Endothelial cell of umbilical vein (primary cell): ENCODE measurements around the gene GRM4. TPM values are rescaled to one million over a fixed set of nuclear protein-coding genes. Genes with fewer than 3 reads are reported as not detected.

ENCODE experiments used
- BruUV-seq: library from RNA; stranded (reverse); fragments of 400-500 nt; replicated peaks from 2 replicates; lab custom pipeline; 2021; lab: Mats Ljungman, UMichigan
- CTCF ChIA-PET: fragments of 300-600, 350-600 bp; sonication (Branson Sonifier 250); formaldehyde crosslinking; loops from one replicate; lab custom pipeline; 2021; ENCODE audit warnings: antibody characterized with exemption, inconsistent platforms; lab: Charles Lee
- POLR2A ChIA-PET: fragments of 300-600, 350-600 bp; sonication (Branson Sonifier 250); formaldehyde crosslinking; loops from one replicate; lab custom pipeline; 2021; ENCODE audit warnings: antibody characterized with exemption, inconsistent platforms; lab: Charles Lee
- DNase-seq: peaks from one replicate; pipeline ENCODE4 v3.0.0-alpha.2; 2011; ENCODE audit warnings: low read depth, low spot score
- FAIRE-seq: peaks from 2 replicates; lab custom pipeline; 2011; peaks lifted over from hg19 to GRCh38; lab: Jason Lieb, UNC
- H2AFZ ChIP-seq: 2 replicates; pipeline ENCODE4 v1.6.0; 2012; ENCODE audit warnings: low read depth, low read length, control low read depth, inconsistent platforms
- H3K27ac ChIP-seq: 2 replicates; pipeline ENCODE4 v1.5.1; 2011; ENCODE audit warnings: low read depth, mild to moderate bottlenecking, control low read depth, low read length, moderate library complexity; ENCODE audit not compliant: insufficient read depth
- H3K27me3 ChIP-seq, 2 experiments: 2 replicates each; pipeline versions ENCODE4 v1.6.0 to v1.6.1; 2011; ENCODE audit warnings: low read length in 2 of 2, mixed read lengths in 1 of 2; ENCODE audit not compliant: control insufficient read depth in 2 of 2, insufficient read depth in 2 of 2
- H3K36me3 ChIP-seq, 2 experiments: 2 replicates in 1 of 2; 3 replicates in 1 of 2; pipeline ENCODE4 v1.5.1; 2011; ENCODE audit warnings: low read length in 2 of 2, mild to moderate bottlenecking in 1 of 2, moderate library complexity in 1 of 2; ENCODE audit not compliant: control insufficient read depth in 2 of 2, insufficient read depth in 2 of 2; ENCODE audit errors: extremely low read depth in 1 of 2
- H3K4me1 ChIP-seq: 3 replicates; pipeline ENCODE4 v1.5.1; 2011; ENCODE audit warnings: mild to moderate bottlenecking, low read length; ENCODE audit not compliant: control insufficient read depth, insufficient read depth; ENCODE audit errors: extremely low read depth
- H3K4me2 ChIP-seq: 2 replicates; pipeline ENCODE4 v1.6.1; 2011; ENCODE audit warnings: low read length, control low read depth, mixed read lengths; ENCODE audit not compliant: insufficient read depth
- H3K4me3 ChIP-seq, 3 experiments: fragments of 200-600 bp in 1 of 3; sonication (generic), shearing (Covaris generic) in 1 of 3; replicated peaks in 1 of 3; 2 replicates each; pipeline ENCODE4 v1.5.1; 2011 to 2016; ENCODE audit warnings: control low read depth in 3 of 3, low read length in 3 of 3, mild to moderate bottlenecking in 2 of 3, inconsistent platforms in 1 of 3, low read depth in 1 of 3, moderate library complexity in 1 of 3; ENCODE audit not compliant: insufficient read depth in 1 of 3
- H3K79me2 ChIP-seq: 2 replicates; pipeline ENCODE4 v1.6.0; 2012; ENCODE audit warnings: low read length, inconsistent platforms; ENCODE audit not compliant: control insufficient read depth, insufficient read depth
- H3K9ac ChIP-seq: replicated peaks from 2 replicates; pipeline ENCODE3; 2011; ENCODE audit warnings: low read length, control low read depth; ENCODE audit not compliant: insufficient read depth; ENCODE audit errors: extremely low read depth
- H3K9me1 ChIP-seq: replicated peaks from 3 replicates; pipeline ENCODE4 v1.6.0; 2011; ENCODE audit warnings: mild to moderate bottlenecking, low read length; ENCODE audit not compliant: control insufficient read depth, insufficient read depth; ENCODE audit errors: extremely low read depth
- H3K9me3 ChIP-seq: replicated peaks from 2 replicates; pipeline ENCODE4 v1.5.1; 2012; ENCODE audit warnings: low read length, inconsistent platforms; ENCODE audit not compliant: control insufficient read depth, insufficient read depth
- H4K20me1 ChIP-seq: replicated peaks from 2 replicates; pipeline ENCODE3; 2011; ENCODE audit warnings: mild to moderate bottlenecking, low read length; ENCODE audit not compliant: control insufficient read depth, insufficient read depth; ENCODE audit errors: extremely low read depth
- EZH2 ChIP-seq: IDR thresholded peaks from 2 replicates; pipeline ENCODE4 v1.6.1; 2012; ENCODE audit warnings: borderline replicate concordance, low read depth, mild to moderate bottlenecking, moderate library complexity, low read length, inconsistent platforms; ENCODE audit not compliant: severe bottlenecking
- FOS ChIP-seq: IDR thresholded peaks from 2 replicates; pipeline ENCODE4 v1.6.1; 2011; ENCODE audit warnings: mild to moderate bottlenecking, low read length, moderate library complexity, borderline replicate concordance; ENCODE audit not compliant: insufficient read depth
- GATA2 ChIP-seq: IDR thresholded peaks from 2 replicates; pipeline ENCODE4 v1.7.0; 2011; ENCODE audit warnings: low read depth, mild to moderate bottlenecking, moderate library complexity, mixed read lengths, low read length; ENCODE audit not compliant: insufficient read length, insufficient read depth
- JUN ChIP-seq: IDR thresholded peaks from 2 replicates; pipeline ENCODE4 v1.6.1; 2011; ENCODE audit warnings: borderline replicate concordance, low read depth; ENCODE audit not compliant: insufficient read length, insufficient read depth
- MYC ChIP-seq: IDR thresholded peaks from one replicate; pipeline ENCODE4 v1.6.1; 2011; ENCODE audit warnings: mild to moderate bottlenecking, low read depth, low read length
- POLR2A ChIP-seq: IDR thresholded peaks from 2 replicates; pipeline ENCODE4 v1.6.1; 2012; ENCODE audit warnings: low read depth, mild to moderate bottlenecking, control low read depth, low read length
- POLR2AphosphoS5 ChIP-seq: IDR thresholded peaks from 2 replicates; pipeline ENCODE4 v1.6.1; 2012; ENCODE audit warnings: low read depth, mild to moderate bottlenecking, control low read depth, low read length, moderate library complexity; ENCODE audit not compliant: insufficient read depth
- dilution Hi-C: fragments of 300-500 bp; cut with MboI; formaldehyde crosslinking; loops from one replicate; pipeline ENCODE4 v1.15.0; 2019; ENCODE audit warnings: low sequenced_read_pairs; ENCODE audit not compliant: extremely low pct_ligation_motif_present
- intact Hi-C: fragments of 100-400 bp; cut with micrococcal nuclease; formaldehyde crosslinking; loops from one replicate; pipeline ENCODE4 v1.10.0; 2022
- polyA plus RNA-seq, 4 experiments: library from polyadenylated mRNA; depleted of rRNA in 3 of 4; stranded (reverse) in 3 of 4; unstranded in 1 of 4; fragments of >200 nt; gene quantifications; 2 replicates each; pipeline versions ENCODE4 v1.2.1 to v1.2.3, GENCODE V29; 2011 to 2012; ENCODE audit warnings: missing spikeins in 1 of 4
- total RNA-seq: library from RNA; stranded (reverse); gene quantifications from 2 replicates; pipeline ENCODE4 v1.2.3, GENCODE V29; 2021
- TF ChIP-seq, protein P1 (sequence below): IDR thresholded peaks from 2 replicates; pipeline ENCODE4 v1.6.1; 2011; ENCODE audit not compliant: insufficient read depth, insufficient read length
- TF ChIP-seq, protein P2 (sequence below), 2 donors: IDR thresholded peaks; 1 replicate in 1 of 2; 2 replicates in 1 of 2; pipeline ENCODE4 v1.5.1; 2011; ENCODE audit warnings: low read length in 2 of 2, mild to moderate bottlenecking in 2 of 2, moderate library complexity in 2 of 2, control low read depth in 1 of 2, inconsistent platforms in 1 of 2, low read depth in 1 of 2; ENCODE audit not compliant: insufficient read depth in 1 of 2; ENCODE audit errors: extremely low read depth in 1 of 2

GRM4 gene
- total and polyA plus RNA-seq, 2 donors (not counting 3 experiments of a cell fraction or from before 2014, with no cell fraction given), result 0.03 TPM; not detected in 1

DNA sequence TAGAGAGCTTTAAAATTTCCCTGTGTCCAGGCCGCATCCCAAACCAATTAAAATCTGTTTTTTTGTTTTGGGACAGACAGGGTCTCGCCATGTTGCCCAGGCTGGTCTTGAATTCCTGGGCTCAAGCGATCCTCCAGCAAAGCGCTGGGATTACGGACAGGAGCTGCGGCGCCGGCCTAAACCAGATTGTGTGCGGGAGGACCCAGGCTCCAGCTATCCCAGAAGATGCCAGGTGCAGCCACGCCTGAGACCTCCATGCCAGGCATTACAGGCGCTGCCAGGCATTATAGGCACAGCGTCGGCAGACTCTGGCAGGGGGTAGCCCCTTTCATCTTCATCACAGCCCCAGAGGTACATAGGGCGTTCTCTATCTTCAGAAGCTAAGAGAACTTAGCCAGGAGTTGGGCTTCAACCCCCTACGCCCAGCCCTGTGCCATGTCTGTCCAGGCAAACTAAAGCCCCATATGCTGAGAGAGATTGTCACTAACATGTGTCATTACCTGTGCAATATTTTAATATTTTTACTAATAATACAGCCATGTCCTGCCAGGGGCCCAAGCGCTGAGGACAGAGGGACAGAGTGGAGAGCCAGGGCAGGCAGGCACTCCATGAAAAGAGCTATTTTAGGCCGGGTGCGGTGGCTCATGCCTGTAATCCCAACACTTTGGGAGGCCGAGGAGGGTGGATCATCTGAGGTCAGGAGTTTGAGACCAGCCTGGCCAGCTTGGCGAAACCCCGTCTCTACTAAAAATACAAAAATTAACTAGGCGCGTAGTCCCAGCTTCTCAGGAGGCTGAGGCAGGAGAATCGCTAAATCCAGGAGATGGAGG is 9.8 kb upstream of the GRM4 start:
- Histone ChIP-seq H3K36me3 (no peaks in the 10 kb centered on the region), H3K4me3 (no peak overlapping the region), H3K27me3 (peaks cover 9 to 22% of the 10 kb centered on the region in 2 experiments), H2AFZ (no peak overlapping the region), H3K4me1 (no peaks in the 10 kb centered on the region), H3K4me2 (no peak overlapping the region), H4K20me1 (no peaks in the 10 kb centered on the region), H3K9me3 (no peaks in the 10 kb centered on the region), H3K9ac (no peak overlapping the region), H3K27ac (no peak overlapping the region), H3K79me2 (no peaks in the 10 kb centered on the region), H3K9me1 (no peaks in the 10 kb centered on the region)
- TF ChIP-seq, protein P1, sequence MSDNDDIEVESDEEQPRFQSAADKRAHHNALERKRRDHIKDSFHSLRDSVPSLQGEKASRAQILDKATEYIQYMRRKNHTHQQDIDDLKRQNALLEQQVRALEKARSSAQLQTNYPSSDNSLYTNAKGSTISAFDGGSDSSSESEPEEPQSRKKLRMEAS, result no peak
- TF ChIP-seq, protein P2, sequence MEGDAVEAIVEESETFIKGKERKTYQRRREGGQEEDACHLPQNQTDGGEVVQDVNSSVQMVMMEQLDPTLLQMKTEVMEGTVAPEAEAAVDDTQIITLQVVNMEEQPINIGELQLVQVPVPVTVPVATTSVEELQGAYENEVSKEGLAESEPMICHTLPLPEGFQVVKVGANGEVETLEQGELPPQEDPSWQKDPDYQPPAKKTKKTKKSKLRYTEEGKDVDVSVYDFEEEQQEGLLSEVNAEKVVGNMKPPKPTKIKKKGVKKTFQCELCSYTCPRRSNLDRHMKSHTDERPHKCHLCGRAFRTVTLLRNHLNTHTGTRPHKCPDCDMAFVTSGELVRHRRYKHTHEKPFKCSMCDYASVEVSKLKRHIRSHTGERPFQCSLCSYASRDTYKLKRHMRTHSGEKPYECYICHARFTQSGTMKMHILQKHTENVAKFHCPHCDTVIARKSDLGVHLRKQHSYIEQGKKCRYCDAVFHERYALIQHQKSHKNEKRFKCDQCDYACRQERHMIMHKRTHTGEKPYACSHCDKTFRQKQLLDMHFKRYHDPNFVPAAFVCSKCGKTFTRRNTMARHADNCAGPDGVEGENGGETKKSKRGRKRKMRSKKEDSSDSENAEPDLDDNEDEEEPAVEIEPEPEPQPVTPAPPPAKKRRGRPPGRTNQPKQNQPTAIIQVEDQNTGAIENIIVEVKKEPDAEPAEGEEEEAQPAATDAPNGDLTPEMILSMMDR (IDR thresholded peaks at IDR 0.05; ENCODE audit: extremely low read depth in 1 of 2, insufficient read depth in 1 of 2, low read depth in 1 of 2, low read length in 2 of 2), result no peak
- TF ChIP-seq FOS (no peak), GATA2 (no peak), EZH2 (no peak), POLR2AphosphoS5 (no peak), JUN (no peak), MYC (no peak), POLR2A (no peak)
- DNase-seq, result no peak
- ChIA-PET CTCF (interaction anchor here (0.6 to 10.0 kb wide), 18 partner anchors 8 to 444 kb away, joined by 3 to 245 read pairs (median 6); partner anchors contain the start of genes IP6K3 and UQCC2), POLR2A (no interaction called here)
- dilution Hi-C loops (no loop called here), intact Hi-C loops (loop anchor here (2.0 kb wide), 1 partner anchor 571 kb away; no protein-coding TSS in a partner anchor)
- FAIRE-seq, result no peak
- BruUV-seq, result no TSS peak
